Activated naive CD8-positive, alpha-beta T cell treated with anti-CD3 and anti-CD28 coated beads for 36 hours (primary cell): ENCODE measurements around the gene PPP1R13B. TPM values are rescaled to one million over a fixed set of nuclear protein-coding genes. Genes with fewer than 3 reads are reported as not detected.
"Not testable (repeated sequence)": the region's sequence is repeated elsewhere in the genome, so short reads cannot be mapped to it uniquely, and the experiment has no call there.

Source experiments
- DNase-seq: peaks from one replicate; pipeline ENCODE4 v3.0.0; 2021
- H3K27ac Mint-ChIP-seq: one replicate; pipeline ENCODE4 v1.8.0; 2022; ENCODE audit warnings: mild to moderate bottlenecking, moderate library complexity, mixed read lengths
- H3K27me3 Mint-ChIP-seq: one replicate; pipeline ENCODE4 v1.8.0; 2022; ENCODE audit warnings: mild to moderate bottlenecking, mixed read lengths
- H3K36me3 Mint-ChIP-seq: one replicate; pipeline ENCODE4 v1.8.0; 2021; ENCODE audit warnings: mild to moderate bottlenecking, mixed read lengths
- H3K4me1 Mint-ChIP-seq: one replicate; pipeline ENCODE4 v1.8.0; 2021; ENCODE audit warnings: mixed read lengths
- H3K4me3 Mint-ChIP-seq: one replicate; pipeline ENCODE4 v1.8.0; 2022; ENCODE audit warnings: mild to moderate bottlenecking, moderate library complexity, mixed read lengths
- H3K9me3 Mint-ChIP-seq: one replicate; pipeline ENCODE4 v1.8.0; 2022; ENCODE audit warnings: mixed read lengths
- total RNA-seq, 2 experiments: library from RNA; stranded (reverse); gene quantifications; one replicate each; pipeline ENCODE4 v1.2.3, GENCODE V29; 2021

Gene PPP1R13B
- total RNA-seq, 2 experiments from 2014 or later: 8.5 to 9.8 TPM

GRCh38 chr14:103854822-103855733 is 7.7 kb upstream of the PPP1R13B start:
- Mint-ChIP-seq H3K4me3 (no peak overlapping the region), H3K27ac (no peak overlapping the region), H3K9me3 (no peaks in the 10 kb centered on the region), H3K36me3 (no peaks in the 10 kb centered on the region), H3K4me1 (peaks cover 7% of the 10 kb centered on the region), H3K27me3 (no peaks in the 10 kb centered on the region)
- DNase-seq: no peak

DNA sequence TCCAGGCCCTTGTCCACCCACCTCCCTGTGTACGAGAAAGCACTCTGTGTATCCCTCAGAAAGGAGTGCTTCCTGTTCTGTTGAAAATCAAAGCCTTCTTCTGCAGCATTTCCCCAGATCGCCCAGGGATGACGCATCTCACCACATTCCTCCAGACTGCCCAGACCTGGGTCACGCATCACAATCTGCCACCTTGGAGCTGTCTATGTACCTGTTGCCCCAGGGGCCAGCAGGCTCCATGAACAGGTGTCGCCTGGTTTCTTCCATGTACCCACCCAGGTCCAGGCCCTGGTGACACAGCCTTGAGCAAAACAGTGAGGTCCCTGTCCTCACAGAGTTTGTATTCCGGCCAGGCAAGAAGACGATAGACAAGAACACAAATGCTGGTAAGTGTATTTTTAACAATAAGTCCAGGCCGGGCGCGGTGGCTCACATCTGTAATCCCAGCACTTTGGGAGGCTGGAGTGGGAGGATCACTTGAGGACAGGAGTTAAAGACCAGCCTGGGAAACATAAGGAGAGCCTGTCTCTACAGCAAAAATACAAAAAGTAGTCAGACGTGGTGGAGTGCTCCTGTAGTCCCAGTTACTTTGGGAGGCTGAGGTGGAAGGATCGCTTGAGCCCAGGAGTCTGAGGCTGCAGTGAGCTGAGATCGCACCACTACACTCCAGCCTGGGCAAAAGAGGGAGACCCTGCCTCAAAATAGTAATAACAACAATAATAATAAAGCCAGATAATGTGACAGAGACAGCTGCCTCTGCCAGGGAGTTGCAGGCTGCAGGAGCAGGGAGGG is 6.8 kb upstream of the PPP1R13B start:
- no peak for DNase-seq
- no peaks in the 10 kb centered on the region for H3K9me3 Mint-ChIP-seq
- H3K4me3 Mint-ChIP-seq: no peak overlapping the region
- no peaks in the 10 kb centered on the region for H3K27me3 Mint-ChIP-seq
- peaks cover 7% of the 10 kb centered on the region for H3K4me1 Mint-ChIP-seq
- H3K27ac Mint-ChIP-seq: no peak overlapping the region
- no peaks in the 10 kb centered on the region for H3K36me3 Mint-ChIP-seq

DNA sequence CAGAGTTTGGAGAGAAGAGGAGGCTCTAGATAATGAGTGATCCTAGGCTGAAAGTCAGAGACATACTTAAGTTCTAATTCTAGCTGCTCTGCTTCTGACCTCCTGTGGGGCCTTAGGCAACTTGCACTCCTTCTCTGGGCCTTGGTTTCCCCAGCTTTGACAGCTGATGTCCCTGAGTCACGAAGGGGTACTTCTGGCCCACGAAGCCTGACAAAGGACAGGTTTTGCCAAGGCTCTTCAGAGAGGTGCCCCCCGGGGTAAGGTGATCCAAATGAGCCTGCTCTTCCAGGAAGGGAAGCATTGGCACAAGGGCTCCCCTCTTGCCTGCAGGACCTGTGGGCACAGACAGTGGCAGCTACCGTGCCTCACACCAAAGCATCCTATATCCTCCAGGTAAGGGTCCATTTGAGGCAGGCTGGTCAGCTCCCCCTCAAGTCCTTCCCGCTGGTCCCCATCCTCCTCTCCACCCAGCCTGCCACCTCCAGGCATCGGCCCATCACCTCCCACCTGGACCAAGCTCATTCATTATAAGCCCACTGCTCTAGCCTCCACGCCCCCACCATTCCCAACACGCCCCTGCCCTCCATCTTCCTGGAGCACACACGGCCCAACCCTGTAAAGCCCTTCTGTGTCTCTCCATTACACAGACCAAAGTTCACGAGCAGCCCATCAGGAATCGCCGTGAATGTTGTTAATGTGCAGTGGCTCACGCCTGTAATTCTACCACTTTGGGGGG is 1.9 kb upstream of the PPP1R13B start:
- H3K36me3 Mint-ChIP-seq: peaks cover 2% of the 10 kb centered on the region
- H3K27ac Mint-ChIP-seq: no peak overlapping the region
- H3K4me3 Mint-ChIP-seq: peak overlapping the region; percentile 64
- no peaks in the 10 kb centered on the region for H3K27me3 Mint-ChIP-seq
- no peak for DNase-seq
- H3K4me1 Mint-ChIP-seq: peaks cover 17% of the 10 kb centered on the region
- no peaks in the 10 kb centered on the region for H3K9me3 Mint-ChIP-seq

- H3K4me1 Mint-ChIP-seq: peaks cover 16% of the 10 kb centered on the region
- no peak overlapping the region for H3K27ac Mint-ChIP-seq
- peak overlapping the region; percentile 64 for H3K4me3 Mint-ChIP-seq
- H3K36me3 Mint-ChIP-seq: peaks cover 2% of the 10 kb centered on the region
- H3K9me3 Mint-ChIP-seq: no peaks in the 10 kb centered on the region
- DNase-seq: peak; percentile 14
- H3K27me3 Mint-ChIP-seq: no peaks in the 10 kb centered on the region
These were observed 1.1 kb upstream of the PPP1R13B start for GRCh38 chr14:103848175-103849077.

DNA sequence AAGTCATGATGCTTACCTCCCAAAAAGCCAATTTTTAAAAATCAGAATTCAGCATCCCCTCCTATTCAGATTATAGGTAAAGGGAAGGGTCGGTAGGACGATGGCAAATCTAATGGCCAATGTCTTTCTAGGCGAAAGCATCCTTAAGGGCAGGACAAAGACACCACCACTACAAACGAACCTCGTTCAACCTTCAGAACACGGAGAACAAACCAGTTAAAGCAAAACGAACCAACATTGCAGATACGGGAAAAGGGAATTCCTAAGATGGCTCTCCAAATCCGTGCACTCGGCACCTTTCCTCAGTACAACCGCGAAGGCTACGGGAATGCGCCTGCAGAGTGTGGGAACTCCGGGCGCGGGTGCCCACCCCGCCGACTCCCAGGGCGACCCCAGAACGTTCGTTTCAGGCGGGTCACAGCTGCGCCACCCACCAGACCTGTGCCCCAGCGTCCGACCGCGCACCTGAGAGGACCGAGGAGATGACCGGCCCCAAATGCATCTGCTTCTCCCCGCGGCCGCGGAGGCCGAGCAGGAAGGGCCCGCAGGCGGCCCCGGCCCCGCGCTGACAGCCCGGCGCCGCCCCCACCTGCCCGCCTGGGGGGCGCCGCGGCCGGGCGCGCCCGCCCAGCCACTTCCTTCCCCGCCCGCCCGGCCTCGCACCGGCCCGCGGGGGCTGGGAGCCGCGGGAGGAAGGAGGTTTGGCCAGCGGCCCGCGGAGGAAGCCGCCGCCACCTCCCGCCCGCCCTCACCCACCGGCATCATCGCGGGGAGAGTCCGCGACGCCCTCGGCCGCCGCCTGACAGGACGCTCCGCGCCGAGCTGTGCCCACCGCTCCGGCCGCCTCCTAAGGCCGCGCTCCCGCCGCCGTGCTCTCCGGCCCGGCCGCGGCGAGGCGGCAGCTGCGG is 578 bp downstream of the PPP1R13B start:
- Mint-ChIP-seq H3K9me3 (no peaks in the 10 kb centered on the region), H3K36me3 (peaks cover 5% of the 10 kb centered on the region), H3K27me3 (no peaks in the 10 kb centered on the region), H3K4me1 (peaks cover 16% of the 10 kb centered on the region), H3K27ac (no peak overlapping the region), H3K4me3 (peak overlapping the region; percentile 80)
- DNase-seq: no peak

GRCh38 chr14:103846097-103846496 is 1.3 kb downstream of the PPP1R13B start:
- Mint-ChIP-seq H3K4me1 (peaks cover 16% of the 10 kb centered on the region), H3K4me3 (peak overlapping the region; percentile 80), H3K9me3 (no peaks in the 10 kb centered on the region), H3K27me3 (no peaks in the 10 kb centered on the region), H3K27ac (no peak overlapping the region), H3K36me3 (peaks cover 5% of the 10 kb centered on the region)
- DNase-seq: no peak

GRCh38 chr14:103845327-103845726 is 2.0 kb downstream of the PPP1R13B start:
- H3K27me3 Mint-ChIP-seq: no peaks in the 10 kb centered on the region
- H3K4me1 Mint-ChIP-seq: peaks cover 16% of the 10 kb centered on the region
- no peak overlapping the region for H3K4me3 Mint-ChIP-seq
- no peak overlapping the region for H3K27ac Mint-ChIP-seq
- DNase-seq: no peak
- no peaks in the 10 kb centered on the region for H3K9me3 Mint-ChIP-seq
- H3K36me3 Mint-ChIP-seq: peaks cover 5% of the 10 kb centered on the region

DNA sequence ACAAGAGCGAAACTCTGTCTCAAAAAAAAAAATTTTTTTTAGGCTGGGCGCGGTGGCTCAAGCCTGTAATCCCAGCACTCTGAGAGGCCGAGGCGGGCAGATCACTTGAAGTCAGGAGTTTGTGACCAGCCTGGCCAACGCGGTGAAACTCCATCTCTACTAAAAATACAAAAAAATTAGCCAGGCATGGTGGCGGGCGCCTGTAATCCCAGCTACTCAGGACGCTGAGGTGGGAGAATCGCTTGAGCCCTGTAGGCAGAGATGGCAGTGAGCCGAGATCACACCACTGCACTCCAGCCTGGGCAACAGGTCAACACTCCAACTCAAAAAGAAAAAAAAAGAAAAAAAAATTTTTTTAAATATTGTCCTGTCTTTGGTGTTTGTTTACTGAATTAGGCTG is 6.1 kb downstream of the PPP1R13B start:
- H3K9me3 Mint-ChIP-seq, H3K36me3 Mint-ChIP-seq, DNase-seq, H3K27me3 Mint-ChIP-seq, H3K27ac Mint-ChIP-seq, H3K4me3 Mint-ChIP-seq: not testable (repeated sequence)
- H3K4me1 Mint-ChIP-seq: peaks cover 14% of the 10 kb centered on the region

- no peaks in the 10 kb centered on the region for H3K9me3 Mint-ChIP-seq
- peaks cover 3% of the 10 kb centered on the region for H3K4me1 Mint-ChIP-seq
- peaks cover 3% of the 10 kb centered on the region for H3K36me3 Mint-ChIP-seq
- no peak overlapping the region for H3K4me3 Mint-ChIP-seq
- H3K27me3 Mint-ChIP-seq: no peaks in the 10 kb centered on the region
- no peak overlapping the region for H3K27ac Mint-ChIP-seq
- no peak for DNase-seq
These were observed 7.4 kb downstream of the PPP1R13B start for GRCh38 chr14:103840014-103840413.

- H3K9me3 Mint-ChIP-seq: no peaks in the 10 kb centered on the region
- no peak overlapping the region for H3K27ac Mint-ChIP-seq
- H3K4me1 Mint-ChIP-seq: peaks cover 3% of the 10 kb centered on the region
- no peak for DNase-seq
- H3K4me3 Mint-ChIP-seq: no peak overlapping the region
- H3K36me3 Mint-ChIP-seq: peaks cover 3% of the 10 kb centered on the region
- H3K27me3 Mint-ChIP-seq: no peaks in the 10 kb centered on the region
These were observed 7.8 kb downstream of the PPP1R13B start for GRCh38 chr14:103839579-103839978.

GRCh38 chr14:103838117-103838516 is 9.3 kb downstream of the PPP1R13B start:
- DNase-seq: no peak
- Mint-ChIP-seq H3K27me3 (no peaks in the 10 kb centered on the region), H3K36me3 (peaks cover 3% of the 10 kb centered on the region), H3K27ac (no peak overlapping the region), H3K4me1 (peaks cover 5% of the 10 kb centered on the region), H3K4me3 (no peak overlapping the region), H3K9me3 (no peaks in the 10 kb centered on the region)

DNA sequence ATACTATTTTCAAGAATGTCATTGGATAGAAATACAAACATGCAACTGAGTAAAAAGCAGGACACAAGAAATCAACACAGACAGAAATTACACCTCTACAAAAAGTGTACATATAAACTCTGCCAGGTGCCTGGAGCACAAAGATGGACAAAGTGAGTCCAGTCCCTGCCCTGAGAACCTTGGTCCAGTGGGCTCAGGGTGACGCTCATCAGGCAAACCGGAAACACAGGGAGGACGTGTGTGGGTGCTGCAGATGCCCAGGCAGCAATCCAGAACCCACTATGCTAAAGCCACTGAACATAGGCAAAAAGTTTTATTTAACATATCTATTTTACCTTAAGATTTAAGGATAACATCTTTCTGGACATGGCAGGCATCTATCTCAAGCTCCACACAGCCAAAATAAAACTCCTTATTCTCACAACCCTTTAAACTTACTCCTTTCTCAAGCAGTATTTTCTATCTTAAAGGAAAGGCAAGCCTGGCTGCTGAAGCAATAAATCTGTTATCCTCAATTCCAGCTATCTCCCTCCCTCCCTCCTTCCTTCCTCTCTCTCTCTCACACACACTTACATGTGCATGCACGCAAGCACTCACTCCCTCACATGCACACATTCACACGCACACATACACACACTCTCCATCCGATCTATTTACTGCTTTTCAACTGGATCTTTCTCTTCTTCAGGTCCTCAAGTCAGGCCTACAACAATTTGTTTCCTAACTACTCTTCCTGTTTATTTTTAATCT is 10.2 kb downstream of the PPP1R13B start:
- no peaks in the 10 kb centered on the region for H3K27me3 Mint-ChIP-seq
- H3K4me3 Mint-ChIP-seq: no peak overlapping the region
- H3K4me1 Mint-ChIP-seq: peaks cover 9% of the 10 kb centered on the region
- no peak overlapping the region for H3K27ac Mint-ChIP-seq
- no peaks in the 10 kb centered on the region for H3K36me3 Mint-ChIP-seq
- no peaks in the 10 kb centered on the region for H3K9me3 Mint-ChIP-seq
- DNase-seq: no peak

GRCh38 chr14:103834956-103835355 is 12.4 kb downstream of the PPP1R13B start:
- Mint-ChIP-seq H3K27me3 (no peaks in the 10 kb centered on the region), H3K4me1 (peaks cover 11% of the 10 kb centered on the region), H3K4me3 (no peak overlapping the region), H3K27ac (no peak overlapping the region), H3K36me3 (no peaks in the 10 kb centered on the region), H3K9me3 (no peaks in the 10 kb centered on the region)
- no peak for DNase-seq
